Activated CD8-positive, alpha-beta T cell treated with anti-CD3 and anti-CD28 coated beads, Interleukin-2, amount 10 ng/mL, durations not matched to agents 7 days and 5 days (primary cell): ENCODE data around the gene NHSL1. TPM values are rescaled to one million over a fixed set of nuclear protein-coding genes. Genes with fewer than 3 reads are reported as not detected.

ENCODE experiments used
- ATAC-seq: fragments of 150-1000 bp; cut with Tn5 transposase; one replicate; pipeline ENCODE4 v1.10.0; 2021; ENCODE audit warnings: moderate library complexity
- CTCF ChIA-PET: fragments of 350-600 bp; sonication (Branson Sonifier 250); formaldehyde crosslinking; loops from one replicate; lab custom pipeline; 2021; ENCODE audit warnings: antibody characterized with exemption; lab: Charles Lee
- POLR2A ChIA-PET: fragments of 350-600 bp; sonication (Branson Sonifier 250); formaldehyde crosslinking; loops from one replicate; lab custom pipeline; 2021; ENCODE audit warnings: antibody characterized with exemption; lab: Charles Lee
- DNase-seq: peaks from one replicate; pipeline ENCODE4 v3.0.0-alpha.2; 2020
- H3K27ac Mint-ChIP-seq: one replicate; pipeline ENCODE4 v1.8.0; 2021; ENCODE audit warnings: mild to moderate bottlenecking, mixed read lengths
- H3K27me3 Mint-ChIP-seq: one replicate; pipeline ENCODE4 v1.8.0; 2021; ENCODE audit warnings: low read depth, mixed read lengths
- H3K36me3 Mint-ChIP-seq: one replicate; pipeline ENCODE4 v1.8.0; 2021; ENCODE audit warnings: low read depth, mixed read lengths
- H3K4me1 Mint-ChIP-seq: one replicate; pipeline ENCODE4 v1.8.0; 2021; ENCODE audit warnings: low read depth, mixed read lengths
- H3K4me3 Mint-ChIP-seq: one replicate; pipeline ENCODE4 v1.8.0; 2021; ENCODE audit warnings: mild to moderate bottlenecking, mixed read lengths
- H3K9me3 Mint-ChIP-seq: one replicate; pipeline ENCODE4 v1.8.0; 2022; ENCODE audit warnings: mixed read lengths; ENCODE audit not compliant: insufficient read depth
- total RNA-seq, 2 experiments: library from RNA; stranded (reverse); gene quantifications; one replicate each; pipeline ENCODE4 v1.2.3, GENCODE V29; 2021

Gene NHSL1
- total RNA-seq, 2 experiments from 2014 or later: 0.13 to 0.34 TPM

- ChIA-PET POLR2A (no interaction called here), CTCF (interaction anchor here (1.3 to 4.2 kb wide), 5 partner anchors 12 to 405 kb away, joined by 3 to 15 read pairs (median 14); no protein-coding TSS in a partner anchor)
- ATAC-seq: no peak
- H3K9me3 Mint-ChIP-seq: no peaks in the 10 kb centered on the region
- H3K4me1 Mint-ChIP-seq: peaks cover 14% of the 10 kb centered on the region
- no peaks in the 10 kb centered on the region for H3K36me3 Mint-ChIP-seq
- DNase-seq: no peak
- H3K4me3 Mint-ChIP-seq: no peak overlapping the region
- H3K27me3 Mint-ChIP-seq: peaks cover 16% of the 10 kb centered on the region
- H3K27ac Mint-ChIP-seq: no peak overlapping the region
Observed at GRCh38 chr6:138521790-138522189, 22.5 kb upstream of the NHSL1 start.

GRCh38 chr6:138520463-138520862, 21.2 kb upstream of the NHSL1 start:
- no peak for ATAC-seq

GRCh38 chr6:138518054-138518453, 18.8 kb upstream of the NHSL1 start:
- DNase-seq (no peak), ATAC-seq (no peak)
- H3K36me3 Mint-ChIP-seq: no peaks in the 10 kb centered on the region
- CTCF ChIA-PET: interaction anchor here (0.6 to 4.7 kb wide), 13 partner anchors 10 to 515 kb away, joined by 3 to 70 read pairs (median 4); partner anchors contain the start of gene HEBP2
- peaks cover 39% of the 10 kb centered on the region for H3K4me1 Mint-ChIP-seq
- H3K4me3 Mint-ChIP-seq: no peak overlapping the region
- POLR2A ChIA-PET: no interaction called here
- H3K27ac Mint-ChIP-seq: no peak overlapping the region
- no peaks in the 10 kb centered on the region for H3K9me3 Mint-ChIP-seq
- peaks cover 5% of the 10 kb centered on the region for H3K27me3 Mint-ChIP-seq

More at GRCh38 chr6:138520463-138520862, 21.2 kb upstream of the NHSL1 start:
- no peaks in the 10 kb centered on the region for H3K36me3 Mint-ChIP-seq
- ChIA-PET CTCF (interaction anchor here (1.0 to 2.5 kb wide), 8 partner anchors 9 to 404 kb away, joined by 3 to 19 read pairs (median 8); no protein-coding TSS in a partner anchor), POLR2A (no interaction called here)
- peaks cover 26% of the 10 kb centered on the region for H3K4me1 Mint-ChIP-seq
- no peak overlapping the region for H3K4me3 Mint-ChIP-seq
- no peak overlapping the region for H3K27ac Mint-ChIP-seq
- no peak for DNase-seq
- peaks cover 11% of the 10 kb centered on the region for H3K27me3 Mint-ChIP-seq
- H3K9me3 Mint-ChIP-seq: no peaks in the 10 kb centered on the region

- H3K4me1 Mint-ChIP-seq: peaks cover 39% of the 10 kb centered on the region
- peak; percentile 77 for ATAC-seq
- peaks cover 9% of the 10 kb centered on the region for H3K27me3 Mint-ChIP-seq
- DNase-seq: peak; percentile 74
- no peaks in the 10 kb centered on the region for H3K9me3 Mint-ChIP-seq
- ChIA-PET POLR2A (no interaction called here), CTCF (interaction anchor here (0.6 to 4.7 kb wide), 13 partner anchors 9 to 514 kb away, joined by 3 to 70 read pairs (median 4); partner anchors contain the start of gene HEBP2)
- no peaks in the 10 kb centered on the region for H3K36me3 Mint-ChIP-seq
- no peak overlapping the region for H3K4me3 Mint-ChIP-seq
- no peak overlapping the region for H3K27ac Mint-ChIP-seq
Observed at GRCh38 chr6:138517635-138518034, 18.3 kb upstream of the NHSL1 start.

GRCh38 chr6:138515657-138516248, 16.5 kb upstream of the NHSL1 start:
- ATAC-seq: no peak
- Mint-ChIP-seq H3K27ac (no peak overlapping the region), H3K9me3 (no peaks in the 10 kb centered on the region), H3K27me3 (peaks cover 21% of the 10 kb centered on the region), H3K4me3 (no peak overlapping the region), H3K36me3 (no peaks in the 10 kb centered on the region), H3K4me1 (peaks cover 31% of the 10 kb centered on the region)
- no peak for DNase-seq
- CTCF ChIA-PET: interaction anchor here (1.1 to 4.7 kb wide), 5 partner anchors 59 to 401 kb away, joined by 3 to 70 read pairs (median 5); no protein-coding TSS in a partner anchor
- POLR2A ChIA-PET: interaction anchor here (1.2 kb wide), 1 partner anchor 19 kb away, joined by 4 read pairs; no protein-coding TSS in a partner anchor

- Mint-ChIP-seq H3K4me3 (peak overlapping the region; percentile 2), H3K9me3 (no peaks in the 10 kb centered on the region), H3K36me3 (no peaks in the 10 kb centered on the region), H3K27me3 (peaks cover 22% of the 10 kb centered on the region), H3K27ac (peak overlapping the region; percentile 60), H3K4me1 (peaks cover 31% of the 10 kb centered on the region)
- ChIA-PET CTCF (interaction anchor here (0.6 to 4.7 kb wide), 6 partner anchors 15 to 400 kb away, joined by 3 to 70 read pairs (median 4); no protein-coding TSS in a partner anchor), POLR2A (interaction anchor here (0.6 to 1.2 kb wide), 2 partner anchors 20 to 816 kb away, joined by 3 to 4 read pairs; no protein-coding TSS in a partner anchor)
- peak; percentile 77 for DNase-seq
- peak; percentile 85 for ATAC-seq
Observed at GRCh38 chr6:138514860-138515540, 15.7 kb upstream of the NHSL1 start.

GRCh38 chr6:138512609-138513008, 13.3 kb upstream of the NHSL1 start:
- Mint-ChIP-seq H3K27me3 (peaks cover 20% of the 10 kb centered on the region), H3K27ac (no peak overlapping the region), H3K9me3 (no peaks in the 10 kb centered on the region), H3K4me1 (peaks cover 29% of the 10 kb centered on the region), H3K4me3 (no peak overlapping the region), H3K36me3 (no peaks in the 10 kb centered on the region)
- ChIA-PET POLR2A (no interaction called here), CTCF (interaction anchor here (1.3 to 1.9 kb wide), 2 partner anchors 83 to 397 kb away, joined by 4 to 7 read pairs; no protein-coding TSS in a partner anchor)
- no peak for DNase-seq
- no peak for ATAC-seq

- H3K27me3 Mint-ChIP-seq: peaks cover 27% of the 10 kb centered on the region
- ATAC-seq (no peak), DNase-seq (no peak)
- no peaks in the 10 kb centered on the region for H3K9me3 Mint-ChIP-seq
- no peak overlapping the region for H3K27ac Mint-ChIP-seq
- peaks cover 11% of the 10 kb centered on the region for H3K4me1 Mint-ChIP-seq
- ChIA-PET CTCF (interaction anchor here (0.7 to 6.0 kb wide), 21 partner anchors 8 to 405 kb away, joined by 3 to 120 read pairs (median 10); partner anchors contain the start of gene HEBP2), POLR2A (interaction anchor here (2.5 kb wide), 1 partner anchor 54 kb away, joined by 11 read pairs; no protein-coding TSS in a partner anchor)
- no peaks in the 10 kb centered on the region for H3K36me3 Mint-ChIP-seq
- no peak overlapping the region for H3K4me3 Mint-ChIP-seq
Observed at GRCh38 chr6:138510093-138510492, 10.8 kb upstream of the NHSL1 start.

- DNase-seq: peak; percentile 68
- peak; percentile 75 for ATAC-seq
- no peaks in the 10 kb centered on the region for H3K36me3 Mint-ChIP-seq
- peaks cover 5% of the 10 kb centered on the region for H3K4me1 Mint-ChIP-seq
- H3K9me3 Mint-ChIP-seq: no peaks in the 10 kb centered on the region
- H3K27ac Mint-ChIP-seq: no peak overlapping the region
- peaks cover 30% of the 10 kb centered on the region for H3K27me3 Mint-ChIP-seq
- CTCF ChIA-PET: interaction anchor here (0.6 to 6.0 kb wide), 36 partner anchors 8 to 404 kb away, joined by 3 to 120 read pairs (median 6); partner anchors contain the start of gene HEBP2
- H3K4me3 Mint-ChIP-seq: no peak overlapping the region
- POLR2A ChIA-PET: interaction anchor here (2.5 kb wide), 1 partner anchor 54 kb away, joined by 11 read pairs; no protein-coding TSS in a partner anchor
Observed at GRCh38 chr6:138509371-138509770, 10.1 kb upstream of the NHSL1 start.

- Mint-ChIP-seq H3K27ac (no peak overlapping the region), H3K4me3 (no peak overlapping the region), H3K4me1 (peaks cover 7% of the 10 kb centered on the region), H3K36me3 (no peaks in the 10 kb centered on the region), H3K9me3 (no peaks in the 10 kb centered on the region), H3K27me3 (peaks cover 34% of the 10 kb centered on the region)
- ChIA-PET POLR2A (interaction anchor here (2.5 kb wide), 1 partner anchor 53 kb away, joined by 11 read pairs; no protein-coding TSS in a partner anchor), CTCF (interaction anchor here (0.6 to 6.0 kb wide), 34 partner anchors 8 to 403 kb away, joined by 3 to 120 read pairs (median 7); partner anchors contain the start of gene HEBP2)
- ATAC-seq: no peak
- no peak for DNase-seq
Observed at GRCh38 chr6:138508676-138508988, 9.3 kb upstream of the NHSL1 start.

GRCh38 chr6:138507977-138508675, 8.8 kb upstream of the NHSL1 start:
- no peak overlapping the region for H3K27ac Mint-ChIP-seq
- POLR2A ChIA-PET: no interaction called here
- H3K27me3 Mint-ChIP-seq: peaks cover 34% of the 10 kb centered on the region
- H3K9me3 Mint-ChIP-seq: no peaks in the 10 kb centered on the region
- peaks cover 7% of the 10 kb centered on the region for H3K4me1 Mint-ChIP-seq
- H3K4me3 Mint-ChIP-seq: no peak overlapping the region
- no peaks in the 10 kb centered on the region for H3K36me3 Mint-ChIP-seq
- ATAC-seq (no peak), DNase-seq (no peak)
- CTCF ChIA-PET: interaction anchor here (1.0 to 6.0 kb wide), 22 partner anchors 8 to 403 kb away, joined by 3 to 120 read pairs (median 10); partner anchors contain the start of gene HEBP2
